Hematopoietic multipotent progenitor cell treated with erythropoietin and hydrocortisone succinate and interleukin-3 and kit ligand, for 4 days (in vitro differentiated cells): ENCODE measurements around the gene RCOR2.

Experiments
- DNase-seq: peaks from one replicate; pipeline ENCODE4 v3.0.0-alpha.2; 2015

Gene RCOR2

DNA sequence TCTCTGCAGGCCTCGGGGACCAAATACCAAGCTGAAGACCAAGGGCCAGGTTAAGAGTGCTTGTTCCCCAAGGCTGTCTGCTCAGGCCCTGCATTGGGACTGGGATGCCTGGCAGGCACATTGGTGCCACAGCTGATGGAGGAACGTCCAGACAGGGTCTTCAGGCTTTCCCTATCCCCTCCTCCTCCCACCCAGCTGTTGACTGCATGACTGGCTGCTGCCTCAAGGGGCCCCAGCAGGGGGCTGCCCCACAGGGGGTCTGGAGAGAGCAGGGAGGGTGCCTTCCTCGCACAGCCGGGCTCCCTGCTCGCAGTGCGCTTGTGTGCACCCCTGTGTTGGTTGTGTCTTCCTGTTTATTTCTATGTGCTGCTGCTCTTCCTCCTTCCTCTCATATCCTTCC is 9.9 kb downstream of the RCOR2 start:
- no peak for DNase-seq

DNA sequence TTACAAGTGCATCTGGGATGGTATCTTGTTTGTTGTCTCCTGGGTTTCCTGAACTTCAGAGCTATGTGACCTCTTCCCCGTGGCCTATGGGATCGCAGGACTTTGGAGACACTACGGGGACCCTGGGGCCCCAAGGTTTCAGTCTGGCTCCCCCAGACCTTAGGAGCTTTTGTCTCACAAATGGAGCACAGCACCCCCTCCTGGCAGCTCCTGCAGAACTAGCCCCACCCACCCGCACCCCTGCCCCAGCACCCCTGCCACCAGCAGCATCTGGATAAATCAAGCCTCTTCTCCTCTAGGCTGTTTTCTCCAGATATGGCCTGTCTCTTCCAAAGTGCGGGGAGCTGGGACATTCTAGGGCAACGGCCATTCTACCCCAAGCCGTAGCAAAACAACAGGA is 10.4 kb downstream of the RCOR2 start:
- peak; percentile 67 for DNase-seq

DNA sequence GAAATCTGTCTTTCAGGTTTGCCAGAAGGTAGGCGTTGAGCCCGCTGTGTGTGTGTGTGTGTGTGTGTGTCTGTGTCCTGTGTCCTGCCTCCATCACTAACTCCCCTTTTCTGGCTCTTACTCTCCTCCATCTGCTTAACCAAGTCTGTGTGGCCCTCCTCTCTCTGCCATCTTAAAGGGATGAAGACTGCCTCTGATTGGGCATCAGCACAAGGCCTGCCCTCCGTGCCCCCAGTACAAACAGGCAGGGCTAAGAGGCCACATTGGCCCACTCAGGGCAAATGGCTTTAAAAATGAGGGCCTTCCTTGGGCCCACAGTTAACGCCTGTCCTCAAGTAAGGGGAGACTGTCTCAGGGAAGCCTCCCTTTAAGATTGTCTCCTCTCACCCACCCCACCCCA is 10.9 kb downstream of the RCOR2 start:
- no peak for DNase-seq

DNA sequence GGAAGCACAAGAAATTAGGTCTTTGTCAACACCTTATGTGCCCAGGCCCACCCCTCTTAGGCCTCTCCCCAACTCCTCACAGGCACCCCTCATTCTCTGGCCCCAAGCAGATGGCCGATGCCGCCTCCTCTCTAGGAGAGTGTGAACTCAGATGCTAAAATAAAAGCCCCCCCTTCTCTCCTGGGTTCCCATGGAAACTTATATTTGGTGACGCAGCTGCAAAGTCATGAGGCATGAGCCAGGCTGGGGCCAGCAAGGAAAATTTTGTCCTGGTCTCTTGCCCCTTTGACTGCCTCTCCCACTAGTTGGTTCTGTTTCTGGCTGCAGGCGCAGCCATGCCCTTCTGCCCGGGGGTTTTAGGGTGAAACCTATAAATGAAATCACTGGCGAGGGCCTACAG is 11.8 kb downstream of the RCOR2 start:
- no peak for DNase-seq

DNA sequence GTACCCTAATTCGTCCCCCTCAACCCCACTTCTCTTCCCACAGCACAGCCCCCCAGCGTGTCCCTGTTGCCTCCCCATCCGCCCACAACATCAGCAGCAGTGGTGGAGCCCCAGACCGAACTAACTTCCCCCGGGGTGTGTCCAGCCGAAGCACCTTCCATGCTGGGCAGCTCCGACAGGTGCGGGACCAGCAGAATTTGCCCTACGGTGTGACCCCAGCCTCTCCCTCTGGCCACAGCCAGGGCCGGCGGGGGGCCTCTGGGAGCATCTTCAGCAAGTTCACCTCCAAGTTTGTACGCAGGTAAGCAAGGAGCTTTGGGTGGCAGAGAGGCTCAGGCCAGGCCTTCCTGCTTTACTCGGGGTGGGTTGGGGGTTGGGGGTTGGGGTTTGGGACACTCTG is 12.2 kb downstream of the RCOR2 start:
- no peak for DNase-seq

DNA sequence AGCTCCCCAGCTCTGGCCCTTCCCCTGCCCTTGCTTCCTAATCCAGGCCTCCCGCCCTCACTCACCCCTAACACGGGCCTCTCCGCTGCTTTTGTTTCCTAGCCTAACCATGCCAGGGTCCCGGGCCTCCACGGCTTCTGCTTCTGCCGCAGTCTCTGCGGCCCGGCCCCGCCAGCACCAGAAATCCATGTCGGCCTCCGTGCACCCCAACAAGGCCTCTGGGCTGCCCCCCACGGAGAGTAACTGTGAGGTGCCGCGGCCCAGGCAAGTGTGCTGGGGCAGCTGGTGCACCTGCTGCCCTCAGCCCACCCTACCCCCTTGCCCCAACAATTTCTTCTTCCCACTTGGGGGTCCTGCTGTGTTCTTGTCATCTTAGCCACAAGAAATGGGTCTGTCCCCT is 13.1 kb downstream of the RCOR2 start:
- no peak for DNase-seq

DNA sequence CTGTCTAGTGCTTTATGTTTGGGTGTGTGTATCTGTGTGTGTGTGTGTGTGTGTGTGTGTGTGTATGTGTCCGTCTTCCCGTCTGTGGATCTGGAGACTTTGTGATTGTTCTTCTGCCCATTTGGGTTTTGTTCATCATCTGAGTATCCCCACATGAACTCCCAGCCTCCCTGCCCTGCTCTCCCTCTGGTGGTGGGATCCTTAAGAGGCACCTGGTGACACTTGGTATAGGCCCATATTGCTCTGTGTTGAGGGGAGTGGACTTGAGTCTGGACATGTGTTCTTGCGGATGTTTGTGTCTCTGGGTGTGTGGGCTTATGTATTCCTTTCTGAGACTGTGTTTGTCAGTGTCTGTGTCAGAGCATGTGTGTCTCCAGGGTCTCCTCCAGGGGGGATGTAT is 15.3 kb downstream of the RCOR2 start:
- DNase-seq = peak; percentile 66

DNA sequence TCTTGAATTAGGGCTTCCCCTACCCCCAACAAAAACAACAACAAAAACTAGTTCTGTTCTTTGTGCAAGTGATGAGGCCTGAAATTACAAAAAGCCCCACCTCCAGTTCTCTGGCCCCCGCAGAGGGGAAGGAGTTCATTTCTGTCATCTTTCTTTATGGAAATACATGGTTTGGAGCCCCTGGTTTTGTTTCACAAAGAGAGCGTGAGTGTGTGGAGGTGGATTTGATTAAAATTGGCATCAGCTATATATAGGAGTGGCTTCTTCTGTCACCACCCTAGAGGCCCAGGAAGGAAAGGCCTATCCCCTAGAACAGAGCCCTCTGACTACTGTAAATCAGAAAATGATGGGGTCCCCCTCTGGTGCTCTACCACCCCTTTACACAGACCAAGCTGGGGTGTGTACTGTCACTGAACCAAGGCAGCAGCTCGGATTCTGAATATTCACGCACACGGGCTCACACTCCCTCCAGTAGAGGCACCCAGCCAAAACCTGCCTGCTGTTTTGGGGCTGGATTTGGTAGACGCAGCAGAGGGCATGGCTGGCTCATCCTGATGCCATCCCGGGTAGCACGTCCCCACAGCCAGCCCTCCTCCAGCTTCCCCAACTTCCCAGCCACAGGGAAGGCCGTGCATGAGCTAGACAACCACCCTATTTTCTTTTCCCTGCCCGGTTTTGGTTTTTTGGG is 19.4 kb downstream of the RCOR2 start:
- DNase-seq = no peak

DNA sequence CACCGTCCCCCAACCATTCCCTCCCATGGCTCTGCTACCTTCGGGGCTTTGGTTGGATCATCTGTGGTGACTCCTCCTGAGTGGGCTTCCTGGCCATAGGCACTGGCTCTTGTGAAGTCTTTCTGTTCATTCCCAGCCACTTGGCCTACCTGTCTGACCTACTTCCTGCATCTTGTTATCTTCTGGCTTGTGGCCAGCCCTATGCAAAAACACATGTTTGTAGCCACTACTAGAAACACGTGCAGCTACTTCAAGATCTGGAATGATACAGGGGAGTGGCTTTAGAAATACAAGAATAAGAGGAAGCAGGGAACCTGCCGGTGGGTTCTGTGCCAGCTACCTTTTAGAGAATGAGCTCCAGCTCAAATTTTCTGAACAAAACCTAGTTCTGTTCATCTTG is 20.9 kb downstream of the RCOR2 start:
- no peak for DNase-seq

DNA sequence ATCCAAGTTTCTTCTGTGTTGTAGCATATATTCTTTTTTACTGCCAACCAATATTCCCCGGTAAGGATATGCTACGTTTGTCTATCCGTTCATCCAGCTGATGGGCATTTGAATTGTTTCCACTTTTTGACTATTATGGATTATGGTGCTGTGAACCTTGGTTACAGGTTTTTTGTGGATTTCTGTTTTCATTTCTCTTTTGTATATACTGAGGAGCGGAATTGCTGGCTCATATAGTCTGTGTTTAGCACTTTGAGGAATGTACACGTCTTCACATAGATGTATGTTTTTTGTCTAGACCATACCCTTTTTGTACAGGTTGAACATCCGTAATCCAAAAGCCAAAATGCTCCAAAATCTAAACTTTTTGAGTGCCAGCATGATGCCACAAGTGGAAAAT is 23.6 kb downstream of the RCOR2 start:
- DNase-seq = no peak

DNA sequence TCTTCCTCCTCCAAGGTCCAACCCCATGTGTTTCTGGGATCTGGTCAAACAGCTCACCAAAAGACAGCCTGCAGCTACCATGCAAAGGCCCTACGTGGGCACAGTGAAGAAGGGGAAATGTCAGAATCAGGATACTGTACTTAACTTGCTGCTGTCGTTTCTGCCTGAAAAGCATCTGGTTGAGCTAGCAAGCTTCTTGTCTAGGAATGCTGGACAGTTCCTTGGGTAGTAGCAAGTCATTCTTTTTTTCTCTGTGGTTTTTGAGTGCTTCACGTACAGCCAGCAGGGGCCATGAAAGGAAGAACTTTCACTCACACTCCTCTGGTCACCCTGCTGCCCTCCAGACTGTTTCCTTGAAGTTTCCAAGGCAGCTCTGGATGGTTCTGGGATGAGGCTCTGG is 24.7 kb downstream of the RCOR2 start:
- DNase-seq = peak; percentile 72

DNA sequence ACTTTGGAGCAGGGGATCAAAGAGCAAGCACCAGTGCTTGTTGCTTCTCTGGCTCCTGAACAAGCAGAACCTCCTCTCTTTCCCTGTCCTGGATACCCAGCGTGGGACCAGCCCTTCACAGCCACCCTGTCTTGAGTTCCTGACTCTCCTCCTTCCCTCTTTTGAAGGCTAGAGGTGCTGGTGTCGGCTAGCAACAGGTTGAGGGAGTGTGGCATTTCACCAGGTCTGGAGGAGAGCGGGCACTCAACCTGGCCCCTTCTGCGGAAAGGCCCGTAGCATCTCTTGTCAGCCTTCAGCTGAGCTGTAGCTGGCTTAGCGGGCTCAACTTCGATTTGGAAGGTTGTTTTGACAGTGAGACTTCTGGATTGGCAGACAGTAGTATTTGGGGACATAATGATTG is 26.6 kb downstream of the RCOR2 start:
- no peak for DNase-seq

DNA sequence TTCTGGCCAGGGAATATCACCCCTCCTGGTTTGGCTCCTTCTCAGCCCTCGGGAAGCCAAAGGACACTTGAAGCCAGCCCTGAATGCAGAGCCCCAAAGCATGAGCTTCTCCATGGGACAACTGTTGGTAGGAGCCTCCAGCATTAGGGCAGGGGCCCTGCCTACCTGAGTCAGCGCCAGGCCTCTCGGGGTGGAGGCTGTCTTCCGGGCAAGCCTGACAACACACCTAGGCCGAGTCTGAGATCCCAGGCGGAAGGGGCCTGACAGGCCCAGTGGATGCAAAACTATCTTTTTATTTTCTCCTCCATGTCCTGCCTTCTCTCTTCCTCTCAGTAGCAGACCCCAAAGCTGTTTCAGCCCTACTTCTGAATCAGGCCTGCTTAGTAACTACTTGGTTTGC is 27.6 kb downstream of the RCOR2 start:
- DNase-seq = no peak

DNA sequence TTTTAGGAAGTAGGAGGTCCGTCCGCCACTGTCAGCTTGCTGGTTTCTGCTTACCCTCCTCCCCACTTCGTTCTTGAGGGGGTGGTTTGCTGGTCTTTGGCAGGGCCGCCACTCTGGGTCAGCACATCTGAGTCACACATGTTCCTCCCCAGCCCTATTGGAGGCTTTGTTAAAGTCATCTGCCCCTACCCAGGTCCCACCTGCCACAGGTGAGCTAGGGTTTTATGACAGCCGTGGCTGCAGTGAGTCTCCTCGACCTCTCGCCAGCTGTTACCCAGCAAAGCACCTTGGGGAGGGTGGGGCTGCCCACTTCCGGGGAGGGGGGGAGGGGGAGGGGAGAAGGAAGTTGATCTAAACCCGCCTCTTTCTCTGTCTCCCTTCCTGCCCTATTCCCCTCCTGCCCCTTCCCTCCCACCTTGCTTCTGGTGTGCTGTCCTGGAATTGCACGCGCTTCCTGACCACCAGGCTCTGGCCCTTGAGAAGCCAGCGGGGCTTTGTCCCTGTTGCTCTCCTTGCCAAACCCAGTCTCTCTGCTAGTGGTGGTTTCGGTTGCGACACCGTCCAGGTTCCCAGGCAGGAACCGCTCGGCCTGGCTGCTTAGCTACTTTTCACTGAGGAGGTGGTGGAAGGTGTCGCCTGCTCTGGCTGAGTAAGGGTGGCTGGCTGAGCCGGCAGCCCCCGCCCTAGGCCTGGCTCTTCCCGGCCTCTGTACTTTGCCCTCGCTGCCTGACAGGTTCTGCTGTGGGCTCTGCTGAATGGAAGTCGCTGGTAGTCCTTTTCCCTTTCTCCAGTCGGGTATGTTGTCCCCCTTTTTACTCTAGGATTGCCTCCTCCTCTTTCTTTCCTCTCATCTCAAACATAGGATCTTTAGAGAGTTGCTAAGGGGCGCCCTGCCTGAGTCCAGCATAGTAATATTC is 28.5 kb downstream of the RCOR2 start:
- peak; percentile 79 for DNase-seq

DNA sequence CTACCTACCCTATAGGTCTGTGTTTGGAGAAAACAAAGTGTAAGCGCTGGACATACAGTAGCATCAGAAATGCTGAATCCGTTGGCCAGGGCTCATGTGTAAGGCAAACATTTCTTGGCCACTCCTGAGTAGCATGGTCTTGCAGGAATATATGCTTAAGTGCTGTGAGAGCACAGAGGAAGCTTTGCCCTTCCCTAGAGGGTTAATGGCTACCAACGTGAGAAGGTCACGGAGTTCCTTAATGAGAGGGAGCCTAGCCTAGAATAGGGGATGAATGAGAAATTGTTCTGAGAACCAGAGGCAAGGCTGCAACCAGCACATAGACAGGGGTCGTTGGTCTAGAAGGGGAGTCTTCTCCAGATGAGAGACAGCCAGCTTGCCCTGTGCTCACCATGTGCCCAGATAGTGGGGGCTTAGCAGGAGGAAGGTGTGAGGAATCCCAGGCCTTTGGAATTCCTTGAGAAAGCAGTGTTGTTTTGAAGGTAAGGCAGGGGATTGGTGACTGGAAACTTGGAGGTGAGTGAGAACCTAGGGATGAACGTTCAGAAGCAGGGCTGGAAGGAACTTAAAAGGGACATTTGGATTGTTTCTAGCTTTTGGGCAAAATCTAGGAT is 29.5 kb downstream of the RCOR2 start:
- DNase-seq = no peak

DNA sequence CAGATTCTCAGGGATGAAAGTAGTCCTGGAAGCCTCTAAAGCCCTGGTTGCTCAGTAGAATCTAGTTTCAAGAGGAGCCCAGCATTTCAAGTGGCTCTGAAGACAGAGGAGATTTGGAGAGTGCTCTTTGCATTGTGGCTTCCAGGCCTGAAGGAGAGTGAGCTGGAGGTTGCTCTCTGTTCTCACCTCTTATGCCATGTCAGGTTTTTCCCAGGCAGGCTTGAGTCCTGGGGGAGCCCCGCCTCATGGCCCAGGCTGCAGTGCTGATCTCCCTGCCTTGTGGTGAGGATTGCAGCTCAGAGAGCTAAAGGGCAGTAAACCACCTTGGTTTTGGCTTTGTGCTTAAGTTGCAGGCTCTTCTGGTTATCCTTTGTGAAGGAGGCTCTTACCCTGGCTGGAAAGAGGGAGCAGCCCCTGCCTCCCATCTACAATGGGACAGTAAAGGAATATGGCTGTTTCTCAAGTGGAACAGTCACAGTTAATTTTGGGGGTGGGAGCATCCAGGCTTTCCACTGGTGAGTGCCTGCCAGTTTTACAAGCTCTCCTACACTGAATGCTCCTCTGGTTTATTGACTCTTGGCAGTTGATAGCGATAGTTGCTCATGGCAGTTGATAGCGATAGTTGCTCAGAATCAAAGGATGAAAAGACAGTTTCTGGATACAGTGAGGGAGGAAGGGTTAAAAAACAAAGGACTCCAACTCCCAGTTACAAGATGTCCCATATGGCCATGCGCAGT is 32.6 kb downstream of the RCOR2 start:
- DNase-seq = no peak

DNA sequence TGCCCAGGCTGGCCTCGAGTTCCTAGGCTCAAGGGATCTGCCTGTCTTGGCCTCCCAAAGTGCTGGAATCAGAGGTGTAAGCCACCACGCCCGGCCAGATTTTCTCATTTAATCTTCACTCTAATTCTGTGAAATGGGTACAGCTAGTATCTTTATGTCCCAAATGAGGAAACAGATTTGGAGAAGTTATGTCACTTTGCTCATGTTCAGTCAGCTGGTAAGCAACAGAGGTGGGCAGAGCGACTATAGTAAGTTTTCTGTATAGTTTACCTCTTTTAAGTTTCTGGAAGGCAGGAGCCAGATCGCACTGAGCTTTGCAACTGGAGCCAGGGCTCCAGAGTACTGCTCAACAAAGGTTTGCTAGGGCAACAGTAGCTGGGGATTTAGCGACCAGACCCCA is 33.2 kb downstream of the RCOR2 start:
- no peak for DNase-seq

DNA sequence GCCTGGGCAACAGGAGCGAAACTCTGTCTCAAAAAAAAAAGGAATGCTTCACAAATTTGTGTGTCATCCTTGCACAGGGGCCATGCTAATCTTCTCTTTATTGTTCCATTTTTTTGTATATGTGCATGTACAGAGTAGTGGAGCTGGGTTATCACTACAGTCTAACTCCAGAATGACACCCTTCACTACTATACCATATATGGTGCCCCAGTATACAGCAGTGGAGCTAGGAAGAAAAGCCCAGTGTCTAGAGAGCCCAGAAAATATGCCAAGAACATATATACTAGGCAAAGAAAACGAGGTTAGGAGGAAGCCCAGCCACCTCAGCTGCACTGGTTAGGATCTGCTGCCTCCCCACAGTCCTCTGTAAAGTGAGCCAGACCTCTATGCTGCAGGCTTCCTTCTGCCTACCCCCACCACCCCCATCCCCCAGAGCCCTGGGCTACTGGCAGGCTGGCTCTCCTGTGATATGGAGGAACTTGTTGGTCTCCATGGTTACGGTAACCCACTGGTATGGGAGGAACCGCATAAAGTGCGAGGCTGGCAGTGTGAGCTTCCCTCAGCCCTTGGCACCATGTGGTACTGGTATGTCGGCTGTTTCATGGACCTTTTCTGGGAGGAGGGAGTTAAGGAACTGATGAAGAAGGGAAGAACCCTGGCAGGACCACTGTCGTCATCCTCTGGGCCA is 34.3 kb downstream of the RCOR2 start:
- peak; percentile 98 for DNase-seq

DNA sequence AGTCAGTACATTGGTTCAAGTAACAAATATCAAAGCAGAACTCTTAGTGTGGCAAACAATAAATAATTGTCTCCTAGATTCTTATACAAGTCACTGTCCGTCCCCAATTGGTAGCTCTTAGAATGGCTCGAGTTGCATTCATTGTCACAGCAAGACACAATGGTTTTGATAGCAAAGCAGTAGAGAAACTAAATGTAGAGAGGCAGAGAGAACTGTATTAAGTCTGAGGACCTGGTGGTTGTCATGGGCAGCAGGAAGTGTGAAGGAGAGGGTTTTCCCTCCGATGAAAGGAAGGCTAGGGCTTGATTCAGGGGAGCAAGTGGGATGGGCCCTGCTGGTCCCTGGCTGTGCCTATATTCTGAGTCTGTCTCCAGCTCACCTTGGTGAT is 36.6 kb downstream of the RCOR2 start:
- DNase-seq = no peak

DNA sequence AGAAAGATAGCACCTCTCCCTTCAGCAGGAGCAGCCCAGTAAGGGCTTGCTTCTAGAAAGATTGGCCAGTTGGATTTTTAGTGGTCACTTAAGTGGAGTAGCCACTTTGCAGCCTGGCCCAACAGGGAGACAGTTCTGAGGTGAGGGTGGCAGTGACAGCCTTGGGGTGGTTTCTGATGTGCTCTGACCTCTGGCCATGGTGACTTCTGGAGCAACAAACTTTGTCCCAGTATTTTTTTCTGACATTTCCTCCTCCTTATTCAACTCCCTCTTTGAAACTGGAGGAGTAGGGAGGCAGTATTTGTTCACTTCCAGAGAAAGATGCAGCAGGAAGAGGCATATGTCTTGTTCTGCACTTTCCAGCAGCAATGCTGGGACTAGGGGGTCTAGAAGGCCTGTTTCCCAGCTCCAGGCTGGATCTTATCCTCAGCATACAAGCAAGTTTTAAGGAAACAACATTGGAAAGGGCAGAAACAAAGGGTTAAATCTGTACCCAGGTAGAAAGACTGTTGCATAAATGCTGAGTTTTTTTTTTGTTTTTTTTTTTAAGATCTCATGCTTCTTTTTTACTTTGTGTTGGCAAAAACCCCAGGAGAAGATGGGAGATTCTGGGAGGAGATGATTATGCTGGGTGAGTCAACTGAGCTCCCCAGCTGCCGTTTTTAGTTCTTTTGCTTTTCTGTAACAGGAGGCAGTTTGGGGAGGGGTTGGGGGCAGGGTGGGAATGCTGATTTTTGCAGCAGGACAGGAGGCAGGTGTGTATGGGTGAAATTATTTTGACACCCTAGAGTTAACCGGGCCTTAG is 37.2 kb downstream of the RCOR2 start:
- DNase-seq = no peak

DNA sequence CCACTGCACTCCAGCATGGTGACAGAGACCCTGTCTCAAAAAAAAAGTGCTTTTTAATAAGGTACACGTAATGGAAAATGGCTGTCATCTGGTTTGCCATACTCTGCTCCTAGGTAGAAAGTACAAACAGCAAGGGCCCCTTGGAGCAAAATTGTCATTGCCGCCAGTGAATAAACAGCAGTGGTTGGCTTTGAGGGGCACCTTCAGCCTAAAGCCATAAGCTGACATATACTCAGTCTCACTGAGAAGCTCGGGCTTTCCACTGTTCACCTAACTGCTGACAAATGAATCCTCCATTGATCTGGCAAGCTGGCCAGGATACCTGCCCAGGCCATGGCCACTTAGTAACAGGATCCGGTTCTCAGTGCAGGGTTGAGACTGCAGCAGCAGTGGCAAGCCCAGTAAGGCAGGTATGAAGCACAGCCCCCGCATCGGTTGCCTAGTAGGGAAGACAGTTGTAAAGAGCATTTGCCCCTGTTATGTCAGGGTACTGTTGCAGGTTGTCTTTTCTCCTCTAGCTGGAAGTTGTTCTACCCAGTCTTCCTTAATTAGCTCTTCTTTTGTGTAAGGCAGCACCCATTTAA is 39.2 kb downstream of the RCOR2 start:
- no peak for DNase-seq

DNA sequence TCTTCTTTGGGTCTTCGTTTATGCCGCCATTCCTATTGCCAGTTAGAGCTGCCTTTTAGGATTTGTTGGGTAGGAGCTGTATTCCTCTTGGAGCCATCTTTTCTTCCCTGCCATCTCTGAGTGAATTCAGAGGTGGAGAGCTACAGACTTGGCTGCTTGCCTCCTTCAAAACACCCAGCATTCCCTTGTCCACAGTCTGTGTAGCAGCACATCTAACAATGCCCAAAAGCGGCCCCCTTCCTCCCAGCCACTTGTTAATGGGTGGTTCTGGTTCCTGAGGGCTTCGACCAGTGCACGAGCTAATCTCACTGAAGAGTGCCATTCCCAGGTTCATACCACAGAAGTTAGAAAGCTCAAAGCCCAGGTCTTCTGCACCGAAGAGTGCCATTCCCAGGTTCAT is 40.3 kb downstream of the RCOR2 start:
- DNase-seq = no peak
